Measurements from ENCODE around the gene SCUBE1. TPM values are rescaled to one million over a fixed set of nuclear protein-coding genes. Genes with fewer than 3 reads are reported as not detected.

Gene SCUBE1
- total RNA-seq, 4 donors from 2014 or later, result 0.68 to 6.4 (median 1.7) TPM

GRCh38 chr22:43239956-43240355 is 103.2 kb downstream of the SCUBE1 start:
- H3K27me3 ChIP-seq, result peaks cover 4% of the 10 kb centered on the region
- in situ Hi-C loops (cut with MboI; ENCODE audit: low pct_ligation_motif_present in 1 of 4, low pct_unique_long_range_greater_than_20kb in 1 of 4, low sequenced_read_pairs in 3 of 4), result no loop called here
- WGBS, 2 donors (ENCODE audit: low coverage in 1 of 2), result 68% methylated on average over 9 of the region's 9 CpGs; no CpG with 5 or more reads in 1 of the 2 donors
- intact Hi-C loops (cut with DNase I; ENCODE audit: low total_unique reads), result no loop called here
- DNase-seq, result no peak
- no peak overlapping the region for H3K27ac ChIP-seq
- TF ChIP-seq POLR2AphosphoS5 (IDR thresholded peaks at IDR 0.05), result no peak
- TF ChIP-seq POLR2A (IDR thresholded peaks at IDR 0.05), result no peak
- no peaks in the 10 kb centered on the region for H3K36me3 ChIP-seq
- no peaks in the 10 kb centered on the region for H3K9me3 ChIP-seq
- H3K4me1 ChIP-seq, result no peaks in the 10 kb centered on the region
- H3K4me3 ChIP-seq, result no peak overlapping the region

DNA sequence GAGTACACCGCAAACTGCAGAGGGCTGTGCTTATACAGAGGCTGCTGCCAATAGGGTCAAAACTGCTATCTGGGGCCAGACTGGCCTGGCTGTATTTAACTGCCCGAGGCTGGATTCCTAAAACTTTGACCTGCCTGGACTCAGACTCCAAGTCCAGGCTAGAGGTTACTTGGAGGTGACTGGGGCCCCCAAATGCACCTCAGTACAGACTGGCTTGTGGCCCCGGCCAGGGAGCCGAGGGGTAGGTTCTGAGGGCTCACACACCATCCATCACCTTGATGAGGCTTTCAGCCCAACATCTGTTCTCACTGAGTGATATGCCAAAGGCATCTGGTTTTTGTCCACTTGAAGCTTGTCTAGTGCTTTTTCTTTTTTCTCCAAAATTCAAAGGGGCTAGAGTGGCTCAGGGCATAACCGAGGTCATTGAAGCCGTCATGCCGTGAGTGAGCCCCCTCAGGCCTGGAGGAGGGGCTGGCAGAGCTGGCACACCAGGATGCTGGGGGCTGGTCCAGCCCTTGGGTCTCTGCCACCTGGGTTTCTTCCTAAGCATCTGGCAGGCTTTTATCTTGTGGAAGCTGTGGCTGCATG is 103.9 kb downstream of the SCUBE1 start:
- Histone ChIP-seq H3K9me3 (no peaks in the 10 kb centered on the region), H3K4me1 (no peaks in the 10 kb centered on the region), H3K27ac (no peak overlapping the region), H3K36me3 (no peaks in the 10 kb centered on the region), H3K4me3 (no peak overlapping the region), H3K27me3 (peaks cover 4% of the 10 kb centered on the region)
- DNase-seq, result no peak
- TF ChIP-seq POLR2AphosphoS5 (IDR thresholded peaks at IDR 0.05) (no peak), POLR2A (IDR thresholded peaks at IDR 0.05) (no peak), EP300 (IDR thresholded peaks at IDR 0.05; ENCODE audit: low read depth) (no peak)
- TF ChIP-seq, protein P1, sequence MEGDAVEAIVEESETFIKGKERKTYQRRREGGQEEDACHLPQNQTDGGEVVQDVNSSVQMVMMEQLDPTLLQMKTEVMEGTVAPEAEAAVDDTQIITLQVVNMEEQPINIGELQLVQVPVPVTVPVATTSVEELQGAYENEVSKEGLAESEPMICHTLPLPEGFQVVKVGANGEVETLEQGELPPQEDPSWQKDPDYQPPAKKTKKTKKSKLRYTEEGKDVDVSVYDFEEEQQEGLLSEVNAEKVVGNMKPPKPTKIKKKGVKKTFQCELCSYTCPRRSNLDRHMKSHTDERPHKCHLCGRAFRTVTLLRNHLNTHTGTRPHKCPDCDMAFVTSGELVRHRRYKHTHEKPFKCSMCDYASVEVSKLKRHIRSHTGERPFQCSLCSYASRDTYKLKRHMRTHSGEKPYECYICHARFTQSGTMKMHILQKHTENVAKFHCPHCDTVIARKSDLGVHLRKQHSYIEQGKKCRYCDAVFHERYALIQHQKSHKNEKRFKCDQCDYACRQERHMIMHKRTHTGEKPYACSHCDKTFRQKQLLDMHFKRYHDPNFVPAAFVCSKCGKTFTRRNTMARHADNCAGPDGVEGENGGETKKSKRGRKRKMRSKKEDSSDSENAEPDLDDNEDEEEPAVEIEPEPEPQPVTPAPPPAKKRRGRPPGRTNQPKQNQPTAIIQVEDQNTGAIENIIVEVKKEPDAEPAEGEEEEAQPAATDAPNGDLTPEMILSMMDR (IDR thresholded peaks at IDR 0.05), result no peak
- 58 to 100% methylated on average over 3 to 7 of the region's 7 CpGs for WGBS, 2 donors (ENCODE audit: low coverage in 1 of 2)
- in situ Hi-C loops (cut with MboI; ENCODE audit: low pct_ligation_motif_present in 1 of 4, low pct_unique_long_range_greater_than_20kb in 1 of 4, low sequenced_read_pairs in 3 of 4), result no loop called here
- intact Hi-C loops (cut with DNase I; ENCODE audit: low total_unique reads), result no loop called here

DNA sequence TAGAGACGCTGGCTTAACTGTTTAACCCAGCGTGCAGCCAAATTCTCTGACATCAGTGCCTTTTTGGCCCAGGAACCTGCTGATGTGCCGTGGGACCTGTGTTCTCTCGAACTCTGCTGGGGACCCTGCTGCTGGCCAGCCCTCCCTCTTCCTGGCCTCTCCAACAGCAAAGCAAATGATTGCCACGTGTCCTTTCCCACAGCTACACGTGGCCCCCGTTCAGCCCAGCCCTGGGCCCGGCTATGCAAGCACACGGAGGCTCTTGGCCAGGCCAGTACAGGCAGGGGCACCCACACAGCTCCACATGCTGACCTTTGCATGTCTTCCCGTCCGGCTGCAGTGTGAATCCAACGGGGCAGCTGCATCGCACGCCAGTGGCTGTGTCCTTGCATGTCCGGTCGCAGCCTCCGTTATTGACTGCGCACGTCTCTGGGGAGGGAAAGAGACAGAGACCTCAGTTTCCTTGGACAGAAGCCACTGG is 104.6 kb downstream of the SCUBE1 start:
- no peak for TF ChIP-seq POLR2A (IDR thresholded peaks at IDR 0.05)
- TF ChIP-seq EP300 (IDR thresholded peaks at IDR 0.05; ENCODE audit: low read depth), result no peak
- TF ChIP-seq, protein P1 (IDR thresholded peaks at IDR 0.05), result no peak
- no peak for TF ChIP-seq POLR2AphosphoS5 (IDR thresholded peaks at IDR 0.05)
- no peak overlapping the region for H3K27ac ChIP-seq
- peaks cover 4% of the 10 kb centered on the region for H3K27me3 ChIP-seq
- intact Hi-C loops (cut with DNase I; ENCODE audit: low total_unique reads), result no loop called here
- WGBS, 2 donors (ENCODE audit: low coverage in 1 of 2), result 60 to 61% methylated on average over 2 to 19 of the region's 19 CpGs
- no peaks in the 10 kb centered on the region for H3K36me3 ChIP-seq
- H3K4me3 ChIP-seq, result no peak overlapping the region
- no peaks in the 10 kb centered on the region for H3K9me3 ChIP-seq
- in situ Hi-C loops (cut with MboI; ENCODE audit: low pct_ligation_motif_present in 1 of 4, low pct_unique_long_range_greater_than_20kb in 1 of 4, low sequenced_read_pairs in 3 of 4), result no loop called here
- DNase-seq, result no peak
- no peaks in the 10 kb centered on the region for H3K4me1 ChIP-seq

DNA sequence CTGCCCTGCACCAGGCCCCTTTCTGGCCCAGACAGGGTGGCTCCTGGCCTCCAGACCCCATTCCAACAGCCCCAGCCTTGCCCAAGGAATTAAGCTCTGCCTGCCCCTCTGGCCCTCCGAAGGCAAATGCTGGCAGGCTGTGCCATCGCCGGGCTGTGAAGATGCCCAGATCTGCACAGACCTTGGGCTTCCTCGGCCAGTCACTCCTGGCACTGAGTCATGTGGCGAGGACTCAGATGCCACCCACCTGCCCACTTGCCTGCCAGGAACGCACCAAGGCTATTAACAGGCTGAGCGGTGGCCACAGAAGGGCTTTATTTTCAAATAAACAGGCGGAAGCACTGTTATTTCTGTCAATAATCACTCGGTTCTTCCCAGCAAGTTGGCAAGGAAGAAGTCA is 105.9 kb downstream of the SCUBE1 start:
- intact Hi-C loops (cut with DNase I; ENCODE audit: low total_unique reads), result no loop called here
- H3K9me3 ChIP-seq, result no peaks in the 10 kb centered on the region

More for the DNA sequence above, 105.9 kb downstream of the SCUBE1 start:
- Histone ChIP-seq H3K36me3 (no peaks in the 10 kb centered on the region), H3K4me3 (no peak overlapping the region), H3K4me1 (no peaks in the 10 kb centered on the region), H3K27me3 (peaks cover 10% of the 10 kb centered on the region), H3K27ac (no peak overlapping the region)
- TF ChIP-seq POLR2AphosphoS5 (IDR thresholded peaks at IDR 0.05), result no peak
- TF ChIP-seq POLR2A (IDR thresholded peaks at IDR 0.05), result no peak
- TF ChIP-seq, protein P1 (IDR thresholded peaks at IDR 0.05), result no peak
- in situ Hi-C loops (cut with MboI; ENCODE audit: low pct_ligation_motif_present in 1 of 4, low pct_unique_long_range_greater_than_20kb in 1 of 4, low sequenced_read_pairs in 3 of 4), result no loop called here
- DNase-seq, result no peak
- 61 to 76% methylated on average over 2 to 9 of the region's 9 CpGs for WGBS, 2 donors (ENCODE audit: low coverage in 1 of 2)
